A549 treated with CORT108297 at 1 μM for 4 hours (cell line): Measurements from ENCODE around the gene NSMCE4A. TPM values are rescaled to one million over a fixed set of nuclear protein-coding genes. Genes with fewer than 3 reads are reported as not detected.

Experiments used
- total RNA-seq: library from RNA; stranded (reverse); fragments of 200-300 nt; extraction: Qiagen RNA extraction; gene quantifications from 5 replicates; pipeline ENCODE4 v1.2.3, GENCODE V29; 2022

The NSMCE4A gene
- total RNA-seq: 57.1 to 64.6 TPM (median 59.6 TPM) in 5 replicates

GRCh38 chr10:121974535-121975294, at the start of gene NSMCE4A:
Gene NSMCE4A, minus strand, starts transcription at chr10:121975217. Its CDS starts 52 bp downstream, at chr10:121975165.

GRCh38 chr10:121988361-121989324, 13.6 kb upstream of the NSMCE4A start, which contains the start of gene TACC2:
Gene TACC2, plus strand, starts transcription at chr10:121989163. Its CDS starts 32,819 bp downstream, at chr10:122021982.

GRCh38 chr10:121927841-121928527, 47.0 kb downstream of the NSMCE4A start, which contains the start of gene ATE1:
Gene ATE1, minus strand, starts transcription at chr10:121928031. Its CDS starts 82 bp downstream, at chr10:121927949.

Other genes starting within 250 kb of the NSMCE4A start
- gene ATE1, start 47.2 kb downstream of the NSMCE4A start, total RNA-seq: 15.0 to 21.5 TPM (median 20.1 TPM) in 5 replicates
- gene TACC2, start 13.9 kb upstream of the NSMCE4A start, total RNA-seq: 81.1 to 93.4 TPM (median 86.7 TPM) in 5 replicates